Epidermal melanocyte (primary cell): Measurements from ENCODE around the gene CD226.
"Not testable (repeated sequence)": the region's sequence is repeated elsewhere in the genome, so short reads cannot be mapped to it uniquely, and the experiment has no call there.

Source experiments
- DNase-seq: peaks from one replicate; pipeline ENCODE4 v3.0.0; 2011; ENCODE audit warnings: low spot score; ENCODE audit not compliant: insufficient read length

The CD226 gene

DNA sequence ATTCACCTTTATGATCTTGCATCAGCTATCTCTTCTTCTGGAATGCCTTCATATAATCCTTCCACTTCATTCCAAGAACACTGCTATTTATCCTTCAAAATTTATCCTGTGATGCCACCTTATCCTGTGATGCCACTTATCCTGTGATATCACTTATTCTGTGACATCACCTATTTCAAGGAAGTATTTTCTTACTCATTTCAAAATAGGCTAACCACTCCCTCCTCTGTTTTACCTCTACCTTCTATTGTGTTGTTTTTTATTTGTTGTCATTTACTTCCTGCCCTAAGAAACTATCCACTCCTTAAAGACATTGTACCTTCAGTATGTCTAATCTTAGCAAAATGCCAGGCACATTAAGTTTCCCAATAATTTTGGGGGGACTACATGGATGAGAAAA lies 38.8 kb downstream of the CD226 start:
- no peak for DNase-seq

DNA sequence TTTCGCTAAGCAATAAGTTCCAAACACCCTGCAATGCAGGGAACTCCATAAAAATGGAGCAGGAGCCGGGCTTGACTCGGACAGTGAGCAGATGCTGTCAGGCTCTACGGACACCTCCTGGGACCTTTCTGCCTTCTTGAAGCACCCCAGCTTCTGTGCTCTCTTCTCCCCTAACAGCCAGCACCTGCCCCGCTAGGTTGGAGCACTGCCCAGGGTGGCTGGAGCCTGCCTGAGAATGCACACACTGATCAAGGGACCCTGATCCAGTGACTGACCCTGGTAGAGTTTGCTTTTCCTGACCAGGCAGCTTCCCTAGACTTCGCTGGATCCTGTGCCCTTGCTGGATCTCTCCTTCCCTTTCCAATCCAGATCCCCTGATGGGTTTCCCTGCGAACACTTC lies 40.9 kb downstream of the CD226 start:
- DNase-seq = no peak

- DNase-seq = no peak
These were observed 46.7 kb downstream of the CD226 start for GRCh38 chr18:69900941-69901340.

DNA sequence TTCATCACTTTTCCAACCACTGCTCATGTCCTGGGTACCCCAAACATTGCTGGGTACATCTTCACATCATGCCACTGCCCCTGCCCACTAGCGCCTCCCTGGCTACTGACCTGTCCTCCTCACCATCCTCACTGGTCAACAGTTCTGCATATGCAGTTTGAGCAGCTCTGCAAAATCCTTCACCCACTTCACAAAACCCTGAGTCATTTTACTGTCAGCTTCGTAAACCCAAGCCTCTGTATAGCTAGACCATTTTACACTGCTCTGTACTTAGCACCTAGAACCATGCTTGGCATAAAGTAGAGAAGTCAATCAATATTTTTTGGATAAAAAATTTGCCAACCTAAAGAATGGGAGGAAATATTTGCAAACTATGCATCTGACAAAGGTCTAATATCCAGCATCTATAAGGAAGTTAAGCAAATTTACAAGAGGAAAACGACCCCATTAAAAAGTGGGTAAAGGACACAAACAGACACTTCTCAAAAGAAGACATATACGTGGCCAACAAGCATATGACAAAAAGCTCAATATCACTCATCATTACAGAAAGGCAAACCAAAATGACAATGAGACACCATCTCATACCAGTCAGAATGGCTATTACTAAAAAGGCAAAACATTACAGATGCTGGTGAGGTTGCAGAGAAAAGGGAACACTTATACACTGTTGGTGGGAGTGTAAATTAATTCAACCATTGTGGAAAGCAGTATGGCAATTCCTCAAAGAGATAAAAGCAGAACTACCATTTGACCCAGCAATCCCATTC lies 48.3 kb downstream of the CD226 start:
- DNase-seq = not testable (repeated sequence)

GRCh38 chr18:69898241-69898861 lies 49.3 kb downstream of the CD226 start:
- DNase-seq = no peak

DNA sequence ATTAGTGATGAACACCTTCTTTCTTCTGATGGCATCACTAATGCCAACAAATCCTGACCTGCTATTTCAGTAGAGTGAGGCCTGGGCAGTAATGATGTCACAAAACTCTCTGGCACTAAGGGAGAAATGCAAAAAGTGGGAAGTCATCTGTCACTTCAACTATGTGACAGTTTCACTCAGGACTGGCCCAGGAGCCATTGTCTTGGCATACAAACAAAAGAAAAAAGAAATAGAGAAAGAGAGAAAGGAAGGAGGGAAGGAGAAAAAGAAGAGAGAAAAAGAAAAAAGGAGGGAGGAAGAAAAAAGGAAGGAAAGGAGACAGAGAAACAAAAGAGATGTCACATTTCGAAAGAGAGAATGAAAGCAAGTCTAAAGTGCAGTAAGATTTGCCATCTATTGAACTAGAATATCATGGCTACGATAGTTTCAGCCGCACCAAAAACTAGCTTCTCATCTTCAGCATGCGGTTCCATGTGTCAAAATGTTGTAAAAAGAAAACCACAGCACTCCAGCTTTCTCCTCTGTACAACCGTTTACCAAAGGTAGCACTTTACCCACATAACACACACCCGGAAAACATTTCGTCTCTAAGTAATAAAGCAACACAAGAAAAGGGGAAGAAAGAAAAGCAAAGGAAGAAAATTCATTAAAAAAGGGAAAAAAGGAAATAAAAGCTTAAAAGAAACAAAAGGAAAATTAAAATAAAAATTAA lies 50.1 kb downstream of the CD226 start:
- DNase-seq = no peak

DNA sequence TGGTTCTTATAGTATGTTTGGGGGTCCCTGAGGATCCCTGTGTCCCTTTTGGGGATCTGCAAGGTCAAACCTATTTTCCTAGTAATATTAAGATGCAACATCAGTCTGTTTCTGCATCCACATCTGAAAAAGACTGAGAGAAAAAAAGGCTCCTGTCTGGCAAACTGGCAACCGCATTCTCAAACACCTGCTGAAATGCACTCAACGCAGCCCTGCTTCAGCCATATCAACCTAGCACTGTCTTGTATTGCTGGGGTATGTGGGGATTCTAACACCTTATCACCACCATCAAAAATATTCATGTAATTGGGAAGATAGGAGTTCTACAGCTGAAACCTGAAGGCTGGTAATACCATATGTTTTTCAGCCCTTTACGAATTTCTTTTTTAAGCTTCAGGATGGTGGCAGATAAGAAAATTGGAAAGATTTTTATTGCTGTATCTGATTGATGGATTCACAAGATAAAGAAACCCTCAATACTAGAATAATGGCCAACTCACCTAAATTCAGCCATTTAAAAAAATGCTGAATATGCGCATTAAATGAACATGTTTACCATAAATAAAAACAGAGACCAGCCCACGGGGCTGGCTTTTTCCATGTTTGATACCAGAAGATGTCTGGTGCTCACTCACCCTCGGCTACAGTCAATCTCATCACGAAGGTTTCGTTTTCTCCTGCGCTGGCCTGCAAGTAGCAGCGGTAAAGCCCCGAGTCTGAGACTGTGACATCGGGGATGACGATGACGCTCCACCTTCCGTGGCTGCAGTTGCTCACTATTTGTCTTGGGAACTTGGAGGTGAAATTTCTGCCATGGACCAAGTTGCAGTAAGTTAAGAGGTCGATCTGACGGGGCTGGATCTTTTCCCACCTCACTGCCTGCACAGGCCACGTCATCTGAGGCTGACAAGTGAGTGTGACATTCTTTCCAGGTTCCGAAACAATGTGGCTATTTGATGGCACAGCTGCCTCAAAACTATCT lies 52.3 kb downstream of the CD226 start:
- no peak for DNase-seq

- DNase-seq = no peak
These were observed 53.2 kb downstream of the CD226 start for GRCh38 chr18:69894467-69894866.

DNA sequence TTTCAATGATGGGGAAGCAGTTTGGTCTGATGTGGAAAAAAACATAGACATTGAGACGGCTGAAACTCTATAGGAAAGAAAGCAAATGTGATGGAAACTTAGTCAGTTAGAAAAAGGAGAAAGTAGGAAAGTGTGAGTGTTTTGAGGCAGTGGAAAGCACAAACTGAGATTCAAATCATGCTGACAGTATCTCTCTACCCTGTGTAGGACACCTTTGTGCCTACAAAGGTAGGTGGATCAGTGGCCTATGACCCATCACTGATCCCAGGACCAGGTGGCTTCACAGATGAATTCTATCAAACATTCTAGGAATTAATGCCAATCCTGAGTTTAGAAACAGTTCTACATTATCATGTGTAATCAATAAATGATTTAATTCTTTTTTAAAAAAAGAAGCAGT lies 57.1 kb downstream of the CD226 start:
- no peak for DNase-seq

- no peak for DNase-seq
These were observed 58.7 kb downstream of the CD226 start for GRCh38 chr18:69889009-69889408.

DNA sequence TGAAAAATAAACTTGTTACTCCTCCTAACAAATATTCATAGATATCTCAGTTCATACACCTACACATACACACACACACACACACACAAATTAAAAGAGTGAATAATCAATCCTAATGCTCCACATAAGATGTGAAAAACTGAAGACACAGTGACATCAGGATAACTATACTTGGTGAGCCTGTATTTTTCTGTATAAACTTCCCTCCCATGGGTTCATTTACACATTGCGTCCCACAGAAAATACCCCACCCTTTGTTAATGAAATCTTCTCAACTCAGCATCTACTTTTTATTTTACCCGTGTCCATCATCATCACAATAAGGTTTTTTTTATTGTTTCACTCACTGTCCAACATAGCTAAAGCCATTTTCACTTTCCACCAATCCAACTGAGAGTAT lies 60.4 kb downstream of the CD226 start:
- no peak for DNase-seq

- no peak for DNase-seq
These were observed 61.7 kb downstream of the CD226 start for GRCh38 chr18:69885841-69886531.

- DNase-seq = no peak
These were observed 62.3 kb downstream of the CD226 start for GRCh38 chr18:69885355-69885754.

DNA sequence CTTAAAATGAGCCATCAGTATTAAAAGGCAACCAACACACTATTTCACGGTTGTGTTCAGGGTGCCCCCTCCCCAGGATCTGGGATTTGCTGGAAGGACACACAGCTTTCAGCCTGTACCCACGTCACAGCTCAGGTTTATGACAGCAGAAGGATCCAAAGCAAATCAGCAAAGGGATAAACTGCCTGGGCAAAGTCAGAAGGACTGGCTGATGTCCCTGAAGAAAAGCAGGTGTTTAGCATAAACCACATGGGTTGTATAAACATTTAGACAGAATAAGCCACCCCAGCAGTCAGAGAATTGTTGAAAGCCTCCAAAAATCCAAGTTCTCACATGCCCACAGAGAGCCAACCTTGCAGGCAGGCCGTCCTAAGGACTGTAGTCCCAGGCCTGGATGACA lies 63.9 kb downstream of the CD226 start:
- DNase-seq = no peak

GRCh38 chr18:69882965-69883668 lies 64.6 kb downstream of the CD226 start:
- no peak for DNase-seq

- no peak for DNase-seq
These were observed 67.6 kb downstream of the CD226 start for GRCh38 chr18:69880083-69880482.

- DNase-seq = not testable (repeated sequence)
These were observed 68.6 kb downstream of the CD226 start for GRCh38 chr18:69879051-69879450.

- DNase-seq = no peak
These were observed 69.3 kb downstream of the CD226 start for GRCh38 chr18:69878213-69878933.

DNA sequence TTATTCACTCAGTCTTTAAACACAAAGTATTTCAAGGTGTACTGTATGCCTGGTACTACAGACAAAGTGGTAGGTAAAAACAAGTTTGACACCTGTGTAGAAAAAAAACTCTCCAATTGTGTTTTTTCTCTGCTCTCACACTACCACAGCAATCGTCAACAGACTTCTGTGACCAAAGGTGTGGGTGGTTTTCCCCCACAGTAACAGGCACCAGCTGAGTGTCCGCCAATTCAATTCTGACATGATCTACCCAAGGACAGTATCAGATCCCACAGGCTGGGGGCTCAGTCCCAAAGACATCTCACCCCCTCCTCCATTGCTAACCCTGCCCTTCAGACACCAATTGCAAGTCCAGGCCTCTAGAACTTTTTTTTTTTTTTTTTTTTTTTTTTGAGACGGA lies 71.2 kb downstream of the CD226 start:
- no peak for DNase-seq
